ENCODE measurements around the gene RANBP1. TPM values are rescaled to one million over a fixed set of nuclear protein-coding genes. Genes with fewer than 3 reads are reported as not detected.
A peak's percentile ranks its signal among the peaks of the same experiment; 100 is the strongest.

RANBP1 gene
- total RNA-seq, 1 experiment from 2014 or later: 828 TPM

DNA sequence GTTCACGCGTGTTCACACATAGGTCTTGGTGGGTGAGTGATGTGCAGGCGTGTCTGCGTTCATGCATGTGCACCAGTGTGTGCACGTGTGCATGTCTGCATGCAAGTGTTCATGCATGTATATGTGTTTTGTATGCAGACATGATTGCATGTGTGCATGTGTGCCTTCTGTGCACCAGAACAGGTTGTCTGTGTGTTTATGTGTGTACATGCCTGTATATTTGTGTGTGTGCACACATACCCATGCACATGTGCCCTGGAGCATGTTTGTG lies 20.6 kb downstream of the RANBP1 start:
- DNase-seq (ENCODE audit: low read depth): no peak

DNA sequence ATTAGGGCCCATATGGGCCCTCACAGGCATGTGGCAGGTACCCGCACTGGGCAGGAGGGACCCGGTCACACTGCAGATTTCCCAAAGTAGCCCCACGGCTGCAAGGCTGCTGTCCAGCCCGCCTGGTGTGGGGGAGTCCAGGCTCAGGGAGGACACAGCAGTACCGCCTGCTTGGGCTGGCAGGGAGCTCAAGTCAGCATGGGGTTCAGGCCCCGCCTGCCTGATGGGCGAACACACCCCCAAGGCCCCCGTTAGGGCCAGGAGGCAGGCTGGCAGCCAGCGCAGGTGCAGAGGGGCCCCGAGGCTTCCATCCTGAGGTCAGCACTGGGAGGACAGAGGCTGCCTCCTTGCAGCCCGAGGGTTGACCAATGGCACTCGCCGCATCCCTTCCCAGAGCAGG lies 21.2 kb downstream of the RANBP1 start:
- DNase-seq (ENCODE audit: low read depth): no peak

DNA sequence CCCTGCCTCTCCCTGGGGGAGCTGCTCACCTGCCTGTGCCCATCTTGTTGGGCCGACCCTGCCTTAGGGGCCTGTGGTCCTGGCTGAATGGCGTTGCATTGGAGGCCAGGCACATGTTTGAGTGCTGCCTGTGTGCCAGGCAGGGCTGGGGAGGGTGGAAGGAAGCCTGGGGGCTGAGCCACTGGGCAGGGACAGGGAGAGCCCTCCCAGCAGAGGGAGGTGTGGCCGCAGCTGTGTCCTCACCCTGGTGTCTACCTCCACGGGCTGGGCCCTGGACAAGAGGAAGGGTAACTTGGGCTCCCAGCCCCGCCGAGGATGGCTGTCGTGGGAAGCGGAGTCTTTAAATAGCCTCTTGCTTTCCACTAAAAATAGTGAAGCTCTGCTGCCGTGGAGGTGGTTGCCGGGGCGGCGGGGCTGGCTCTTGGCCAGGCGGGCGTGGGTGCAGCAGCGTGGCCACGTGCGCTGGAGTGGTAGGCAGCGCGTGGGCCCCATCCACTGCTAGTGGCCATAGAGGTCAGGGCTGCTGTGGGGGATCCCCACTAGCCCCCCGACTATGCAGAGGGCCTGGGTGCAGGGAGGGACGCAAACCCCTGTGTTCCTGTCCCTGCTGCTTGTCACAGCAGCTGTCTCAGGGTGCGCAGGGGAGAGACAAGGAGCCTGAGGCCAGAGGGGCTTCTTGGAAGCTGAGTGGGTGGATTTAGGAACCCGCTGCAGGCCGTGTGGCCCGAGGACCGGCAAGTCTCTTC lies 21.9 kb downstream of the RANBP1 start:
- DNase-seq (ENCODE audit: low read depth): no peak

DNA sequence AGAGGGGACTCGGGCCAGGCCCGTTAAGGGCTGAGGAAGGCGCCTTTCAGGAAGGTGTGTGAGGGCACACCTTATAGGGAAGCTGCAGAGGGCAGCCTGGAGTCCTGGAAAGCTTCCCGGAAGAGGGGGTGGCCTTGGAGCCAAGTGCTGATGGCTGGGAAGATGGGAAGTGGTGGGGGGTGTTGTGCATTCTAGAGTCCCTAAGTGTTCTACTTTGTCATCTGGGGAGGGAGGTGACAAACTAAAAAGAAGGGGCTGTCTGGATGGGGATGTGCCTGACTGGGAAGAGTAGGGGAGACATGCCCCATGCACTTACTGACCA lies 22.5 kb downstream of the RANBP1 start:
- DNase-seq (ENCODE audit: low read depth): no peak

DNA sequence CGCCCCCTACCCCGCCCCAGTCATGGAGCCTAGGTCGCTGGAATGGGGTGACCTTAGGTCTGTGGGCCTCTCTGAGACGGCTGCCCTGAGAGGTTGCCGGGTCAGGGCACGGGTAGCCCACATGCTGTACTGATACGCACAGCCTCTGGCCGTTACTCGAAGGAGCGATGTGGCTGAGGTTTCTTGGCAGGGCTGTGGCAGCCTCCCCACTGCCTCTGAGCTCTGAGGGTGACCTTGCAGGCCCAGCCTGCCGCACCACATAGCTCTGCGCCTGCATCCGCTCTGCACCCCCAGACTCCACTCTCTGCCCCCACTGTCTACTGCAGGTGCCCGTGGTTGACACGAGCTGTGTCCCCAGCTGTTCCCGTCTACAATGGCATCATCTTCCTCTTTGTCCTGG lies 23.0 kb downstream of the RANBP1 start:
- no peak for DNase-seq (ENCODE audit: low read depth)

DNA sequence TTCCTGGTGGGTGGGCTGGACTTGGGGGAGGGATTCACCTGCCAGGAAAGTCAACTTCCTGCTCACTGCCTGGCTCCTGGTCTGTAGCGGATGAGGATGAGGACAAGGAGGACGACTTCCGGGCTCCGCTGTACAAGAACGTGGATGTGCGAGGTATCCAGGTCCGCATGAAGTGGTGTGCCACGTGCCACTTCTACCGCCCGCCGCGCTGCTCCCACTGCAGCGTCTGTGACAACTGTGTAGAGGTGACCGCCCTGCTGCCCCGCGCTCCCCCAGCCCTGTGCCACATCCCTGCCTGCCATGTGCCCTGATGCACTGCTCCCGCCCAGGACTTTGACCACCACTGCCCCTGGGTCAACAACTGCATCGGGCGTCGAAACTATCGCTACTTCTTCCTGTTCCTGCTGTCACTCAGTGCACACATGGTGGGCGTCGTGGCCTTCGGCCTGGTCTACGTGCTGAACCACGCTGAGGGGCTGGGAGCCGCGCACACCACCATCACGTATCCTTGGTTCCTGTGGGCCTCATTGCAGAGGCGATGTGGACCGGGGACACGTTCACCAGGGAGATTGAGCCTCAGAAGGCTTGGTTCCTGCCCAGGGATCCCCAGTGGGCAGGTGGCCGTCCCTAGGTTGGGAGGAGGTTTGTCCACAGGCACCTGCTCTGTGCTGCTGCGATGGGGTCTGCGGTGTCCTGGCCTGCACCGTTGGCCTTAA lies 23.6 kb downstream of the RANBP1 start:
- DNase-seq (ENCODE audit: low read depth): no peak

DNA sequence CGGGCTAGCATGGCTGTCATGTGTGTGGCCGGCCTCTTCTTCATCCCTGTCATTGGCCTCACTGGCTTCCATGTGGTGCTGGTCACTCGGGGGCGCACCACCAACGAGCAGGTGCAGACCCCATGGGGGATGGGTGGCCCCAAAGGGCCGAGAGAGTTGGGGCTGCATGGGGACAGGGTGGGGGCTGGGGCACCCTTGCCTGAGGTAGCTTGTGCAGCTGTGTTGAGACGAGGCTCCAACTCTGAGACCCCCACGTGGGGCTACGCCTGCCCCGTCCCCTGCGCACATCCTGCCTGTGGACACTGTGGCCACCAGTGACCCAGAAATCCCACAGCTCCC lies 24.2 kb downstream of the RANBP1 start:
- DNase-seq (ENCODE audit: low read depth): no peak

DNA sequence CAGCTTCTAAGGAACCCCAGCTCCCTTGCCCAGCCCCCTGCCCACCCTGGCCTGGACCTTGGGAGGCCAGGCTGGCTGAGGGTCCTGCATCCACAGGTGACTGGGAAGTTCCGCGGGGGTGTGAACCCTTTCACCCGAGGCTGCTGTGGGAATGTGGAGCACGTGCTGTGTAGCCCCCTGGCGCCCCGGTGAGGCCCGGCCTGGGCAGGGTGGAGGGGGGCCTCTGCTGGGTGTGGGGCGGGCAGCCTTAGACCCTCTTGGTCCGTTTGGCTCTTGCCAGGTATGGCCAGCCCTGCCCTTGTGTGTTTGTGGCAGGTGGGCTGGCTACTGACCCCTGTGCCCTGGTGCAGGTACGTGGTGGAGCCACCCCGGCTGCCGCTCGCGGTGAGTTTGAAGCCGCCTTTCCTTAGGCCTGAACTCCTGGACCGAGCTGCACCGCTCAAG lies 24.6 kb downstream of the RANBP1 start:
- DNase-seq (ENCODE audit: low read depth): no peak

DNA sequence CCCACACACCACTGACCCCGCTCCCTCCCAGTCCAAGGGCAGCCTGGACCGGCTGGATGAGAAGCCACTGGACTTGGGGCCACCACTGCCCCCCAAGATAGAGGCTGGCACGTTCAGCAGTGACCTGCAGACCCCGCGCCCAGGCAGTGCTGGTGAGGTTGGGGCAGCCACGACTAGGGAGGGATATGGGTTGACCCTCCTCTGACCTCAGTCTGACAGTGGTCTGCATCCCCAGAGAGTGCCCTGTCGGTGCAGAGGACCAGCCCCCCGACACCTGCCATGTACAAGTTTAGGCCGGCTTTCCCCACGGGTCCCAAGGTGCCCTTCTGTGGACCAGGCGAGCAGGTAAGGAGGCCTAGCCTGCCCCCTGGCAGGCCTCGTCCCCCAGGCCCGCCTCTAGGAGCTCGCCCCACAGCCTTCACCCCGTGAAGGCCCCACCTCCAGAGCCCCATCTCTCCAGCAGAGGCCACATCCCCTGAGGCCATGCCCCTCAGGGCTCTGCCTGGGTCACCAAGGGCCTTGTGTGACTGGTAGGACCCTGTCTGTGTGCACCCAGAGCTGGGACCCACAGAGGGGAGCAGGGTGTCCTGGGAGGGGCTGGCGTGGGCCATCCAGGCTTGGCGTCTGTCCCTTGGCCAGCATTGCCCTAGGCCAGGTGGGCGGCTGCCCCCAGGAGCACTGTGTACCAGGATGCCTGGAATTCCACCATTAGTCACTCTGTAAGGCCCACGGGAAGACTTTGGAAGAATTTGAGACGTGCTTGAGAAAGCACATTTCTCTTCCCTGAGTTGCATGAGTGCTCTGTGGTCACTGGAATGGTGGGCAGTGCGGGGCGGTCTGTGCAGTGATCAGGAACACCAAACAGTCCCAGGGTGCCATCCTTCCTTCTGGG lies 25.5 kb downstream of the RANBP1 start:
- peak; percentile 70 for DNase-seq (ENCODE audit: low read depth)

DNA sequence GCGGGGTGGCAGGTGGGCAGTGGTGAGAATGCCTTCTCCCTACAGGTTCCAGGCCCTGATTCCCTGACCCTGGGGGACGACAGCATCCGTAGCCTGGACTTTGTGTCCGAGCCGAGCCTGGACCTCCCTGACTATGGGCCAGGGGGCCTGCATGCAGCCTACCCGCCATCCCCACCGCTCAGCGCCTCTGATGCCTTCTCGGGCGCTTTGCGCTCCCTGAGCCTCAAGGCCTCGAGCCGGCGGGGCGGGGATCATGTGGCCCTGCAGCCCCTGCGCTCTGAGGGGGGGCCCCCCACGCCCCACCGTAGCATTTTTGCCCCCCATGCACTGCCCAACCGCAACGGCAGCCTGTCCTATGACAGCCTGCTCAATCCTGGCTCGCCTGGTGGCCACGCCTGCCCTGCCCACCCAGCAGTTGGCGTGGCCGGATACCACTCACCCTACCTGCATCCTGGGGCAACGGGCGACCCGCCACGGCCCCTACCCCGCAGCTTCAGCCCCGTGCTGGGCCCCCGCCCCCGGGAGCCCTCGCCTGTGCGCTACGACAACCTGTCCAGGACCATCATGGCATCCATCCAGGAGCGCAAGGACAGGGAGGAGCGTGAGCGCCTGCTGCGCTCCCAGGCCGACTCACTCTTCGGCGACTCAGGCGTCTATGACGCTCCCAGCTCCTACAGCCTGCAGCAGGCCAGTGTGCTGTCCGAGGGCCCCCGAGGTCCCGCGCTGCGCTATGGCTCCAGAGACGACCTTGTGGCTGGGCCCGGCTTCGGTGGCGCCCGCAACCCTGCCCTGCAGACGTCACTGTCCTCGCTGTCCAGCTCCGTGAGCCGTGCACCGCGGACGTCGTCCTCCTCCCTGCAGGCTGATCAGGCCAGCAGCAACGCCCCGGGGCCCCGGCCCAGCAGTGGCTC lies 27.1 kb downstream of the RANBP1 start:
- DNase-seq (ENCODE audit: low read depth): no peak

DNA sequence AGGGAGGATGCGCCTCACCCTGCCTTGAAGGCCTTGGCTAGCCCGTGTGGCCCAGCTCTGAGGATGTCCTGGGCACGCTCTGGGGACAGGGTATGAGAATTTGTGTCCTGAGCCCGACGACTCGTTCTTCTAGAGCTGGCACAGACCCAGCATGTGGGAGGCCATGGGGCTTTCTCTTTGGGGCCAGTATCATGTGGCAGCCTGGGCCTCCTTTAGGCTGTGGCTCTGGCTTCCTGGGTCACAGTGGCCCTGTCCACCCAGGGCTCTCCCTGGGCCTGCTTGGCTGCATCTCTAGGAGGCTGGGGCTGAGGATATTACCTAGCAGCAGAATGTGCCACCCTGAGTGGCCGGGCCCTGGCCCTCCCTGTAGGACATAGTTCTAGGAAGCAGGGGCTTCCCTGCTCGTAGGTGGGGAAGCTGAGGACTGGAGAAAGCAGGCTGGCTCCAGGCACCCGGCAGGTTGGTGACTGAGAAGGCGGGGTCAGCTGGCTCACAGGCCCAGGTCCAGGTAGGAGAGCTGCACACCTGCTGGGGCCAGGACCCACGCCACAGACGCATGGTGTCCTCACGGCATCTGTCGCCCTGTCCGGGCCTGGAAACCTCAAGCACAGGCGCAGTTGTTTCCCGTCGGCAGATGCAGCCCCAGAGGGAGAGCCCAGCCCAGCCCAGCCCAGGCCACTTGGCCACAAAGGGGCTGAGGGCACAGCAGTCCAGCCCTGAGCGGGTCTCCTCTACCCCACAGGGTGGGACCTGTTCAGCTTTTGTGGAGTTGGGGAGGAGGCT lies 28.2 kb downstream of the RANBP1 start:
- DNase-seq (ENCODE audit: low read depth): no peak

DNA sequence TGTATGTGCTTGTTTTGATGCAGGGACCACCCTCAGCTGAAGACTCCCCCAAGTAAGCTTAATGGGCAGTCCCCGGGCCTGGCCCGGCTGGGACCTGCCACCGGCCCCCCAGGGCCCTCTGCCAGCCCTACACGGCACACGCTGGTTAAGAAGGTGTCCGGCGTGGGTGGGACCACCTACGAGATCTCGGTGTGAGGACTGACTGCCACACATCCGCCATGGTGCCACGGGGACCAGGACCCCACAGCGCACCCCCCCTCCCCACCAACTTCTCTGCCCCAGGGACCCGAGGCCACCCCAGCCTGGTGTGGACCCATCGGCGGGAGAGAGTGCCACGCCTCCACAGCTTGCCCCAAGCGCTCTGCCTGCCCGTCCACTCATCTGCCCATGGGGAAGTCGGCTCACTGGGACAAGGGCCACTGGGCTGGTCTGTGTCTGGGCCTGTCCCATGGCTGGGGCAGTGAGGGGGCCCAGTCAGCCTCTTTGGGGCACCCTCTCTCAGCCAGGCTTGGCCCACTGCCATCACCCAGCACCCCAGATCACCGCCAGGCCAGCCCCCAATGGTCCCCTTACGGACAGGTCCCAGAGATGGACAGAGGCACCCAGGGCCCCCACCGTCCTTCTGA lies 29.4 kb downstream of the RANBP1 start:
- DNase-seq (ENCODE audit: low read depth): no peak

DNA sequence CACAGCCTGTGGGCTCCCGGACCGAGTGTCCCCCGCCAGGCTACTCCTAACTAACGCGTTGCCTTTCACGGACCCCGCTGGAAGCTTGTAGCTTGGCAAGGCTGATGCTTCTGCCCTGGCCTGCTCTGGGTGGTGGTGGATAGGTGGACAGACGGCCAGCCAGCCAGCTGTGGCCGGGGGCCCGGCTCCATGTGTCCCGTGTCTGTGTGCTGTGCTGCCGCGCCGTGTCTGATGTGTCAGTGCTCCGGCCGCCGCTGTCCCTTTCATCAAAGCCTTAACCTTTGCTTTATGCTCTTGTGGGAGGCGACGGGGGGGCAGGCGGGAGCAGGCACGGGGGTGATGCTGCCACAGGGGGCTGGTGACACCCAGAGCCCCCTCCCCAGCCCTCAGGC lies 29.9 kb downstream of the RANBP1 start:
- no peak for DNase-seq (ENCODE audit: low read depth)

DNA sequence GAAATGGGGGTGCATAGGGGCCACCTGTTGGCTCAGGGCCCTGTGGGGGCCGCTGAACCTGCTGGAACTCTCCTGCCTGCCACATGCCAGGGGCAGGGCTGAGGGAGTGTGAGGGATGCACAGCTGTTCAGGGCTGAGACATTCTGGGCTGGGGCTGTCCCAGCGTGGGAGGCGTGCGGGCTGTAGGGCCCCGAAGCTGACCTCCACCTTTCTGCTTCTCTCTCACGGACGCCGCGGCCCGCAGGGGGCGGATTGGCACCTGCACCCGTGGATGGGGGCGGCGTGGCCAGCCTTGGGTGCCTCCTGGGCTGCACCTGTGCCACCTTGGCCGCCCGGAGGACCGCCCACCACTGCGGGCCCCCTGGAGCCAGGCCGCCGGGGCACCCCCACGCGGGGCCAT lies 30.9 kb downstream of the RANBP1 start:
- no peak for DNase-seq (ENCODE audit: low read depth)

DNA sequence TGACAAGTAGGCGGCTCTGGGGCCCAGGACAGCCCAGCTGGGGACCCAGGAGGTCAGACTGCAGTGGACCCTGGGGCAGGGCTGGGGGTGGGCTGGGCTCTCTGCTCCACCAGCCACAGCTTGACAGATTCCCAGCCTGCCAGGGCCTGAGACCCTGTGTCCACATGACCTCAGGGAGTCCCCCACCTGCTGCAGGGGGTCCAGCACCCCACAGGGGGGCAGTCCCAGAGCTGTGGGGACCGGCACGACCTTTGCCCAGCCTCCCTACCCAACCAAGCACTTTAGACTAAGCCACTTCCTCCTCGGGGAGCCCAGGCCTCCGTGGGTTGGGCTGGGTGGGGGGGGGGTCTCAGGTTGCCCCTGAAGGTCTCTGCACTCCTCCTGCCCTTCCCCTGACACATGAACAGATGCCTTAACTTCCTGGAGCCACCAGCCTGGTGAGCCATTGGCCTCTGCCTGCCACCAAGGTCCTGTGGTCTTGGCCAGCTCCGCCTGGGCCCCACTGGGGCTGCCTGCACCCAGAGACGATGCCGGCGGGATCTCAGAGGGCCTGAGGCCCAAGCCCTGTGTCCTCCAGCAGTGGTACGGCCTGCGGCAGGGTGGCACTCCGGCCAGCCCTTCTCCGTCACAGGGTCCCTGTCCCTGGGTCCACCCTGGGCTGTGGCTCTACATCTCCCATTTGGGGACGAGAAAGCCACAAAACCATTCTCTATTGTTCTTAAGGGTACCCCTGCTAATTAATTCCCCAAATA lies 31.5 kb downstream of the RANBP1 start:
- DNase-seq (ENCODE audit: low read depth): no peak

DNA sequence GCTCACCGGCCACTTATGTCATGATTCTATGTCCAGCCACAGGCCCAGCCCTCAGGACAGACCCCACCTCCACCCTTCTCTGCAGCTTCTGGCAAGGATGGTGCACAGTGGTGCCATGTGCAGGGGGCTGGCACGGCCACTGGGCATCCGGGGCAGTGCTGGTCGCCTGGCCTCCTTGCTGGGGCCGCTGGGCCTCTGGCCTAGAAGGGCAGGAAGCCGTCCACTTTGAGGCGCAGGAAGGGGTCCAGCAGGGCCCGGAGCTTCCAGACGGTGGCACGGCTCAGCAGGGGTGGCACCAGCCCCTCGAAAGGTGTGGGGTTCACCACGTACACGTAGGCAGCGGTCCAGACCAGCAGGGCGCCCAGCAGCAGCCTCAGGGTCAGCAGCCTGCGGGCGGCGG lies 32.5 kb downstream of the RANBP1 start:
- DNase-seq (ENCODE audit: low read depth): no peak

DNA sequence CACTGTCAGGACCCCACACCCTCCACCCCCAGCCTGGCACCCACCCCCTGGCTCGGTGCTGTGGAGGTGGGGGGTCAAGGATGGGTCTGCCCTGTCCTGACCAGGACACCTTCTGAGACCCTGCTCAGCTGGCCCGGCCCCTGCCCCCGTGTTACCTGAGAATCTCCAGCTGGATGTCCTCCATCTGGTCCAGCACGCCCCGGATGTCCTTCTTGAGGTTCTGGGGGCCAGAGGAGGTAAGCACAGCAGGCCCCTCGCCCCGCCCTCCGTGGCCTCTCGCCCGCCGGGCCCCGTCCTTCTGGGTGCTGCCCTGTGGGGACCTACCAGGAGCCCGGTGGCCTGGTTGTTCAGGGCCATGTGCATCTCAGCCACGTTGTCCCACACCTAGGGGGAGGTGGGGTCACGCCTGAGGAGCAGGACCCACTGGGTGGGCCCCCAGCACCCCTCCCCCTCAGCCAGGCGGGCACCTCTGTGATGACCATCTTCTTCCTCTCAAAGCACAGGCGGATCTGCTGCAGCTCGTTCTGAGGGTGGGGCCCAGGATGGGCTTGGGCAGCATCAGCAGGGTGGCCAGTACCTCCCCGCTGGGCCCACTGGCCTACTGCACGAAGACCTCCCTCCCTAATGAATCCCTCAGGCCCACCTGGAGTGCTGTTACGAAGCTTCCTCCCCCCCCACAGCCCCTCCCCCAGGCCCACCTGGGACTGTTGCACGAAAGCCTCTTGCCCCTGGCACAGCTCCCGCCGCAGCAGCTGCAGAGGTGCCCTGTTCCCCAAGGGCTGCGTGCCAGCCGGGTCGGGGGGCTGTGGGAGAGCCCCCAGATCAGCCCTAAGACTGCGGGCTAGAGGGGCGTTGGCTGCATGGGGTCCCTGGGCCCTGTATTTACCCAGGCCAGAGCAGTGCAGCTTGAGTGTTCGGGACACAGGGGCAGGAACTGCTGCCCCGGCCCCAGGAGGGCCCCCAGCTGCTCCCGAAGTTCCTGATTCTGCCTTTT lies 33.6 kb downstream of the RANBP1 start:
- no peak for DNase-seq (ENCODE audit: low read depth)

DNA sequence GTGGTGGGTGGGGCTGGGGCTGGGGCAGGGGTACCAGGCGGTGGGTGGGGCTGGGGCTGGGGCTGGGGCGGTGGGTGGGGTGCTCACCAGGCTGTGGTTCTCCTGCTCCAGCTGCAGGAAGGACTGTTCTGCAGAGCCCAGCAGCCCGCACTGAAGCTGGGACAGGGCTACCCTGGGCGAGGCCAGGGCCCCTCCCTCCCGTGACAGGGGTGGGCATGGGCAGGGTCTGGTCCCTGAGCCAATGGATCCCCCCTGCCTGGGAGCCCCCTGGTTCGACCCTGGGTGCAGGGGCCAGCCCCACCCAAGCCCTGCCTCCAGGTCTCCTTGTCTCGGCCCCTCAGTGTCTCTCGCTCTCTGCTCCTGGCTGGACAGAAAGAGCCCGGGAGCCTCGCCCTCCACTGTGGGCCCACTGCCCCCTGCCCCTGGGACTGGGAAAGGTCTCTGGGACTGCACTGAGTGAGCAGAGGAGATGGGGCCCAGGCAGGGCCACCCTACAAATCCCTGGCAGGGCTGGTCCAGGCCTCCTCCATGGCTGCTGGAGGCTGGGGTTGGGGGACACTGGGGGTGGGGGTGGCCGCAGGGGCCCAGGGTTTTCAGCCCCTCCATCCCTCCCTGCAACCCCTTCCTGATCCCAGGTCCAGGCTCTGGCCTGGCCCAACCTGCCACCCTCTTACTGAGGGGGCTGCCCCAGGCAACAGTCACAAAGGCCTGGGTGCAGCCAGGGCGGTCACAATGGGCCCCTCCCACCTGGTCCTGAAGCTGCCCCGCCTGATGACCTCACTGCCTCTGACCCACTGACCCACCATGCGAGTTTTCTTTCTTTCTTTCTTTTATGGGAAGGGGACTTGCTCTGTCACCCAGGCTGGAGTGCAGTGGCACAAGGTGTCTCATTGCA lies 34.7 kb downstream of the RANBP1 start, which contains the start of gene CCDC188:
Gene CCDC188, minus strand, starts transcription at position 675 of the 895 bp plus-strand sequence. Its CDS starts 69 bp downstream, at position 606.
- DNase-seq (ENCODE audit: low read depth): no peak

Data from M059J (cell line).